RWPE1 (cell line): ENCODE measurements around the gene KAZN.
A peak's percentile ranks its signal among the peaks of the same experiment; 100 is the strongest.

Experiments used
- CTCF ChIA-PET: fragments of 350-600 bp; sonication (Branson Sonifier 250); formaldehyde crosslinking; extraction: SDS; loops from one replicate; lab custom pipeline; 2021; lab: Yijun Ruan, JAX
- POLR2A ChIA-PET: fragments of 400-600 bp; formaldehyde crosslinking; extraction: SDS; loops from one replicate; lab custom pipeline; 2020; ENCODE audit warnings: antibody characterized with exemption; ENCODE audit not compliant: low non-redundant PET; lab: Yijun Ruan, JAX
- DNase-seq: peaks from one replicate; pipeline ENCODE4 v3.0.0; 2012; ENCODE audit warnings: low spot score
- H3K27ac ChIP-seq: fragments of 450-650 bp; 2 replicates; pipeline ENCODE4 v1.5.1; 2017
- TF ChIP-seq, protein P1 (sequence below): fragments of 450-650 bp; conservative IDR thresholded peaks from 2 replicates; pipeline ENCODE4 v1.5.1; 2017; ENCODE audit warnings: low read depth, mild to moderate bottlenecking

The KAZN gene

DNA sequence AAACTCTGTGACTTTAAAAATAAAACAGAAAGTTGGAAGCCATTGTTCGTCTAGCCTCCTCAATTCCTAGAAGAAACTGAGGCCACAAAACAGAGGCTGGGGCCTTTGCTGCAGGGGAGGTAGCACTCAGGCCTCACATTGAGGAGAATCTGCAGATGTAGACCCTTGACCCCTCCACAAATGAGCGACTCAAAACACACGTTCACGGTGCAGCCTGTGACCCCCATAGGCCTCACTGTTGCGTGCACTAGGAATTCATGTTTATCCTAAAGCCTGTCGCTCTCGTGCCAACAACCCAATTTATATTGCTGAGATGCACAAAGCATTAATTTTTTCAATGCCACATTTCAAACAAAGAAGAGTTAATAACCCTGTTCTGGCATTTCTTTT, 560.7 kb downstream of the KAZN start:
- POLR2A ChIA-PET, result no interaction called here
- TF ChIP-seq, protein P1, sequence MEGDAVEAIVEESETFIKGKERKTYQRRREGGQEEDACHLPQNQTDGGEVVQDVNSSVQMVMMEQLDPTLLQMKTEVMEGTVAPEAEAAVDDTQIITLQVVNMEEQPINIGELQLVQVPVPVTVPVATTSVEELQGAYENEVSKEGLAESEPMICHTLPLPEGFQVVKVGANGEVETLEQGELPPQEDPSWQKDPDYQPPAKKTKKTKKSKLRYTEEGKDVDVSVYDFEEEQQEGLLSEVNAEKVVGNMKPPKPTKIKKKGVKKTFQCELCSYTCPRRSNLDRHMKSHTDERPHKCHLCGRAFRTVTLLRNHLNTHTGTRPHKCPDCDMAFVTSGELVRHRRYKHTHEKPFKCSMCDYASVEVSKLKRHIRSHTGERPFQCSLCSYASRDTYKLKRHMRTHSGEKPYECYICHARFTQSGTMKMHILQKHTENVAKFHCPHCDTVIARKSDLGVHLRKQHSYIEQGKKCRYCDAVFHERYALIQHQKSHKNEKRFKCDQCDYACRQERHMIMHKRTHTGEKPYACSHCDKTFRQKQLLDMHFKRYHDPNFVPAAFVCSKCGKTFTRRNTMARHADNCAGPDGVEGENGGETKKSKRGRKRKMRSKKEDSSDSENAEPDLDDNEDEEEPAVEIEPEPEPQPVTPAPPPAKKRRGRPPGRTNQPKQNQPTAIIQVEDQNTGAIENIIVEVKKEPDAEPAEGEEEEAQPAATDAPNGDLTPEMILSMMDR, result no peak
- H3K27ac ChIP-seq, result peak overlapping the region; percentile 88
- DNase-seq, result no peak
- CTCF ChIA-PET, result interaction anchor here (0.5 to 1.0 kb wide), 3 partner anchors 29 to 1173 kb away, joined by 3 to 5 read pairs (median 3); no protein-coding TSS in a partner anchor

DNA sequence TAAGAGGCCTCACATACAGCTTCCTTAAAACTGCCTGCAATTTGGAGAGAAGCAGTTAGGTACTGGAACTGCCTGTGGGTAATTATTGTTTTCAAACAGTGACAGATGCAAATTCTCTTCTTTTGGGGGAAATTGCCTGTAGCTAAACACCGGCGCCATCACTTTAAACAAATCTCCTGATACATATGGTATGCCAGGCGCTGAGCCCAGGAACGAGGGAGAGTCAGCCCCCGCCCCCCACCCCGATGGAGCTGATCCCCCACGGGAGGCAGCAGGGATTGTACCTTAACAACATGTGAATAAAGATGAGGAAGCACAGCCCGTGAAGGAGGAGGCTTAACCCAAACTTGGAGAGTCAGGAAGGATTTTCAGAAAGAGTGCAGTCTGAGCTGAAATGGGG, 562.1 kb downstream of the KAZN start:
- ChIA-PET CTCF (no interaction called here), POLR2A (no interaction called here)
- TF ChIP-seq, protein P1, result no peak
- peak overlapping the region; percentile 45 for H3K27ac ChIP-seq
- DNase-seq, result no peak

DNA sequence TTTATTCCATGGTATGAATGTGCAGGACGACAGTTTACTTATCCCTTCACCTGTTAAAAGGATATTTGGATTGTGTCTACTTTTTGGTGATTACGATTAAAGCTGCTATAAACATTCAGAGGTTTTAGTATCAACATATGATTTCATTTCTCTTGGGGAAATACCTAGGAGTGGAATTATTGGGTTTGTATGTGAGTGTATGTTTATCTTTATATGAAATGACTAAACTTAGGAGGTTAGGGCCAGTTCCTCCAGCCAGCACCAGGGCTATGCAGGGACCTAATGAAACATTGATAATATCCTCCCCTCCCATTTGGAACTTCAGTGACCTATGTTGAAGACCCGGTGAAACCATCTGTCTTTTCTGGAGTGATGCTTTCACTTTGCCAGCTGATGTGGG, 568.9 kb downstream of the KAZN start:
- no peak for DNase-seq
- TF ChIP-seq, protein P1, result no peak
- no peak overlapping the region for H3K27ac ChIP-seq
- CTCF ChIA-PET, result interaction anchor here (0.5 kb wide), 1 partner anchor 74 kb away, joined by 4 read pairs; no protein-coding TSS in a partner anchor
- POLR2A ChIA-PET, result no interaction called here
